ENCODE results near the gene GNA12.

GRCh38 chr7:2859952-2860351, 15.8 kb upstream of the GNA12 start:
- TF ChIP-seq EP300 (IDR thresholded peaks at IDR 0.05; ENCODE audit: borderline replicate concordance), result no peak
- no peak for TF ChIP-seq CREB1 (IDR thresholded peaks at IDR 0.05; ENCODE audit: low read depth)

All from Ishikawa (cell line).